ENCODE measurements around the gene RARRES2.
"Not testable (repeated sequence)": the region's sequence is repeated elsewhere in the genome, so short reads cannot be mapped to it uniquely, and the experiment has no call there.

RARRES2 gene

DNA sequence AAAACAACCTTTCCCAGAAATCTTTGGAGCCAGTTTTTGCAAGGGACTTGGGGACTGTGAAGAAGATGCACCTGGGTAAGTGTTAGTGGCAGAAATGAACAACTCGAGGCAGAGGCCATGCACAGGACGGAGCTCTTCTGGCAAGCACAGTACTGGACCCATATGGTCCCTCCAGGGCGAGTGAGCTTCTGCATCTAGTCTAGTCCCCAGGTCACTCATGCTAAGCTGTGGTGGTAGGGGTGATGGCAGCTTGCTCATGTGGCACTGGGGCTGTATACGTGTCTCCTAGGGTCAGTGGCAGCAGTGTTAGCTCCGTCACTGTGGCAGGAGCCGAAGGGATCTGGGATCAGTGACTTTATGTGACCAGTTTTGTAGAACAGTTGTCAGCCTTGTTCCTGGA lies 27.6 kb downstream of the RARRES2 start:
- DNase-seq = no peak

DNA sequence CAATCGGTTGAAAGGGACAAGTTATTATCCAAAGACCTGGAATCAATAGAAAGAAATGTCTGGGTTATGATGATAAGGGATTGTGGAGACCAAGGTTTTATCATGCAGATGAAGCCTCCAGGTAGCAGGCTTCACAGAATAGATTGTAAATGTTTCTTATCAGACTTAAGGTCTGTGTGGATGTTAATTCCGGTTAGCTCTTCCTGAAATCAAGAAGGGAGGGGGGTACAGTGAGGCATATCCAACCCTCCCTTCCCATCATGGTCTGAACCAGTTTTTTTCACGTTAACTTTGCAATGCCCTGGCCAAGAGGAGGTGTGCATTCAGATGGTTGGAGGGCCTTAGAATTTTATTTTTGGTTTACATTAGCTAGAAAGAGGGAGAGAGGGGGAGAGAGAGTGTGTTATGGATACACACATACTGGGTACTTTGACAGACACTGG lies 28.0 kb downstream of the RARRES2 start:
- no peak for DNase-seq

DNA sequence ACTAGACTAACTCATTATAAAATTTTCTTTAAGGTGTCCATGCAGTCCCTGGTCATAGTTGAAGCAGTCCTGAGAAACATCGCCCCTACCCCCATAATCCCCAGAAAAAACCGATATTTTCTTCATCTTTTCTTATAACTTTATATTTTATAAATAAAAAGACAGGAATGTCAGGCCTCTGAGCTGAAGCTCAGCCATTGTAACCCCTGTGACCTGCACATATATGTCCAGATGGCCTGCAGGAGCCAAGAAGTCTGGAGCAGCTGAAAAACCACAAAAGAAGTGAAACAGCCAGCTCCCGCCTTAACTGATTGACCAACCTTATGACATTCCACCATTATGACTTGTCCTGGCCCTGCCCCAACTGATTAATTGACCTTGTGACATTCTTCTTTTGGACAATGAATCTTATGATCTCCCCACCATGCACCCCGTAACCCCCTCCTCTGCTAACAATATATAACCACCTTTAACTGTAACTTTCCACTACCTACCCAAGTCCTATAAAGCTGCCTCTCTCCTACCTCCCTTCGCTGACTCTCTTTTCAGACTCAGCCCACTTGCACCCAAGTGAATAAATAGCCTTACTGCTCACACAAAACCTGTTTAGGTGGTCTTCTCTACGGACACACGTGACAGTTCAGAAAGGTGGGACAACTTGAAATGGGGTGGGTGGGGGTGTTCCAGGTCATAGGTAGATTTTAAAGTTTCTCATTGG lies 28.6 kb downstream of the RARRES2 start:
- not testable (repeated sequence) for DNase-seq

DNA sequence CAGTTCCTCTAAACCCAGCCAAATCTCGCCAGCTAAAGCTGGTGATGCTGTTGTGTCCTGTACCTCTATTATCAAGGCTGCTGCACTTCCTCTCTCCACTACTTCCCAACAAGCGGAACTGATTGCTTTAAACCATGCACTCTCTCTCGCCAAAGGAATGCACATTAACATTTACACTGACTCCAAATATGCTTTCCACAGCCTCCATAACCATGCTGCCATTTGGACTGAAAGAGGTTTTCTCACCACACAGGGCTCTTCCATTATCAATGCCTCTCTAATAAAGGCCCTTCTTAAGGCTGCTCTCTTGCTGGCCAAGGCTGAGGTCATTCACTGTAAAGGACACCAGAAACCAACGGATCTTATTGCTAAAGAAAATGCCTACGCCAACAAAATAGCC lies 29.7 kb downstream of the RARRES2 start:
- no peak for DNase-seq

DNA sequence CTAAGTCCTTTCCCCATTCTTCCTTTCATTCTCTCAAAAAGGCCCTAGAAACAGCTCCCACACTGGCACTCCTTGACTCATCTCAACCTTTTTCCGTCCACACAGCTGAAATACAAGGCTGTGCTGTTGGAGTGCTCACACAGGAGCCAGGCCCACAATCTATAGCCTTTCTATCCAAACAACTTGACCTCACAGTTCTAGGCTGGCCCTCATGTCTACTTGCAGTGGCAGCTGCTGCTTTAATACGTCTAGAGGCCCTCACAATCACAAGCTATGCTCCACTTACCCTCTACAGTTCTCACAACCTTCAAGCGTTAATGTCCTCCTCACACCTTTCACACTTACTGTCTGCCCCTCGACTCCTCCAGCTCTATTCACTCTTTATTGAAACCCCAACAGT lies 30.3 kb downstream of the RARRES2 start:
- DNase-seq = no peak

DNA sequence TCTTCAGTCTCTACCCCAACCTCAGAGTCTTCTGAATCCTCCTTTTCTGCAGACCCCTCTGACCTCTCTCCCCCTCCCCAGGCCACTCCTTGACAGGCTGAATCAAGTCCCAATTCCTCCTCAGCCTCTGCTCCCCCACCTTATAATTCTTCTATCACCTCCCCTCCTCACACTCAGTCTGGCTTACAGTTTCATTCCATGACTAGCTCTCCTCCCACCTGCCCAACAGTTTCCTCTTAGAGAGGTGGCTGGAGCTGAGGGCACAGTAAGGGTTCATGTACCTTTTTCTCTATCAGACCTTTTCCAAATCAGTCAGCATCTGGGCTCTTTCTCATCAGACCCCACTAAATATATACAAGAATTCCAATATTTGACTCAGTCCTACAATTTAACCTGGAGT lies 32.9 kb downstream of the RARRES2 start:
- DNase-seq = no peak

DNA sequence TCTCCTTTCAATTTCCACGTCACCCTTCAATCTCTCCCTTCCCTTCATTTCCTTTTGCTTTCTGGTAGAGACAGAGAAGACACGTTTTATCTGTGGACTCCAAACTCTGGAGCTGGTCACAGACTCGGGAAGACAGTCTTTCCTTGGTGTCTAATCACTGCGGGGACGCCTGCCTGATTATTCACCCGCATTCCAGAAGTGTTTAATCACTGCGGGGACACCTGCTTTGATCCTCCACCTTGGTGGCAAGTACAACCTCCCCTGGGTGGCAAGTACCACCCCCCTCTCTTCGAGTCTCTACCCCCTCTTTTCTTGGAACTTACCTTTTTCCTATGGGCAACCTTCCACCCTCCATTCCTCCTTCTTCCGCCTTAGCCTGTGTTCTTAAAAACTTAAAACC lies 33.5 kb downstream of the RARRES2 start:
- no peak for DNase-seq

DNA sequence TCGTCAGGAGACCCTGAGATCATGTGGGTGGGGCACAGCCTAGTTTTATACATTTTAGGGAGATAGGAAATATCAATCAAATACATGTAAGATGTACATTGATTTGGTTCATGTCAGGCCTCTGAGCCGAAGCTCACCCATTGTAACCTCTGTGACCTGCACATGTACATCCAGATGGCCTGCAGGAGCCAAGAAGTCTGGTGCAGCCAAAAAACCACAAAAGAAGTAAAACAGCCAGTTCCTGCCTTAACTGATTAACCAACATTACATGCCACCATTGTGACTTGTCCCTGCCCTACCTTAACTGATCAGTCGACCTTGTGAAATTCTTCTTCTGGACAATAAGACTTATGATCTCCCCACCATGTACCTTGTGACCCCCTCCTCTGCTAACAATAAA lies 34.3 kb downstream of the RARRES2 start:
- DNase-seq = no peak

DNA sequence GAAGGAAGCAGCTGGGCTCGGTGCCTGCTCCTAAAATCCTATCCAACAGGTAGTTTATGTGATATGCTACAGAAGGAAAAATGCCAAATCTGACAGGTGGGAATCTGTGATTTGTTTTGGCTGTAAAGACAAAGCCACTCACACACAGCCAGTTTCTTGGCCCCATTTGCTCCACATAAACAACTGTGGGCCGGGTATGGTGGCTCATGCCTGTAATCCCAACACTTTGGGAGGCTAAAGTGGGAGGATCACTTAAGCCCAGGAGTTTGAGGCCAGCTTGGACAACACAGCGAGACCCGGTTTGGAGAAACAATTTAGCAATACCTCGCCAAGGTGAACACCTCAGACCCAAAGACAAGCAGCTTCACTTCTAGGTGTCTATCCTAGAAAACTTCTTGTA lies 35.1 kb downstream of the RARRES2 start:
- not testable (repeated sequence) for DNase-seq

DNA sequence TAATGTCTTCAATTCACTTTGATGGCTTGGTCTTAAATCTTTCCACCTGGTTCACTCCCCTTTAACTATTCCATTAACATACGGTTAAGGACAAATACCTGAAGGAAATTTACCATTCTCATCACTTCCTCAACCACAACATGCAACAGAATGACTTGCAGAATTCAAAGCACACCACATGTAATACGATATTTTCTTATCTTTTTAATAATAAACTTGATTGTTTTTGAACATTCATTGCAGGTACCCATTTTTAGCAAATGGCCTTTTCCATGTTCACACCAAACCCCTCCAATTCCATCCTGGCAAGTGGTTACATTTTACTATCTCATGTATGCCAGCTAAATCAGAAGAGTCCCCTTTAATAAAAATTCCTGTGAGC lies 35.5 kb downstream of the RARRES2 start:
- not testable (repeated sequence) for DNase-seq

DNA sequence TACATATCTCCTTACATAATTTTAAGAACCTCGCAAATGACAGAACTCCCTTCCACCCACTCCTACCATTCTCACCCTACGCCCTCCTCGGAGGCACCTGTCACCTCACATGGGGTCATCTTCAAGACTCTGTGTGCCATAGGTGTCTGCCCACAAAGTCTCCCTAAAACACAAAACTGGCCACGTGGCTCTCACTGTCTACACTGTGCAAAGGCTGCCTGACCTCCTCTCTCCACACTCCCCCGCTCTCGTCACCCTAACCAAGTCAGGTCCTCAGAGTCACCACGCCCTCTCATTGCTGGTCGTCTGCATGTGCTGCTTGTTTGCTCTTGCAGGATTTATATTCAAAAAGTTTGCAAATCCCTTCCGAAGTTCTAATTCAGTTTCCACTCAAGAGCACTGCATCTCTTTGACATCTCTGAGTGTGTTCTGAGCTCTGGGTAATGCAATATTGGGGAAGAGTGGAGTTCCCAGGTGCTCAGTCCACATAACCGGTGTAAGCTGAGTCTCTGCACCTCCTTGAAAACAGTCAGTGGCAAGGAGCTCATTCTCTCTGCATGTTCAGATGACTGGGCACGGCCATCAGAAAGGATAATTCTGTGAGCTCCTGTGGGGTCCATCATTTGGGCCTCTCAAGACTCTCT lies 36.0 kb downstream of the RARRES2 start:
- not testable (repeated sequence) for DNase-seq

DNA sequence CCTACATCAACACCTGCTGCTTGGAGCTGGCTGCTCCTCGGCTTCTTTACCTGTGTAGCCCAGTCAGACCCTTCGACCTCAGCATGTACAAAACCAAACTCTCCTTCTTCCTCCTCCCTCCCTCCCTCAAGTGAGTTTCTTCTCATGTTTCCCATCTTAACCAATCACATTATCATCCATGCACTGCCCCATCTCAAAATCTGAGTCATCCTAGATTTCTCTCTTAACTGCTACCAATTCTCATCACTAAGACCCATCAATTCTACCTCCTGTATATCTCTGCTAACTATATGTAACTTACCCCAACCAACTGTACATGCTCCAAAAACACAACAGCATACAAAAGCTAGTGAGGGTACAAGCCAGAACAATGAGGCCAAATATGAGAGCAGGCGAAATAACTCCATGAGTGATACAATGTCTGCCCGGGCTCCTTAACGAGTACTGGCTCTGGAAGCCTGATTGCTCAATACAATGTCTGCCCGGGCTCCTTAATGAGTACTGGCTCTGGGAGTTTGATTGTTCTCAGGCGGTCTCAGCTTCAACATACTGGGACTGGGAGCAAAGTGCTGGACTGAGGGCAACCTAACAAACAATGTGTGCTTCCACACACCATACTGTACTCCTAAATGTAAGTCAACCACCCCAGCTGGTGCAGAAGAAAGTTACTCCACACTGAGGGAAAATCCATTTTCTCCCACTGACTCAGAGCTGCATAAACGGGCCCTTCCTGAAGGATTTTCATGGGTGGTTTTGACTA lies 36.8 kb downstream of the RARRES2 start:
- not testable (repeated sequence) for DNase-seq

DNA sequence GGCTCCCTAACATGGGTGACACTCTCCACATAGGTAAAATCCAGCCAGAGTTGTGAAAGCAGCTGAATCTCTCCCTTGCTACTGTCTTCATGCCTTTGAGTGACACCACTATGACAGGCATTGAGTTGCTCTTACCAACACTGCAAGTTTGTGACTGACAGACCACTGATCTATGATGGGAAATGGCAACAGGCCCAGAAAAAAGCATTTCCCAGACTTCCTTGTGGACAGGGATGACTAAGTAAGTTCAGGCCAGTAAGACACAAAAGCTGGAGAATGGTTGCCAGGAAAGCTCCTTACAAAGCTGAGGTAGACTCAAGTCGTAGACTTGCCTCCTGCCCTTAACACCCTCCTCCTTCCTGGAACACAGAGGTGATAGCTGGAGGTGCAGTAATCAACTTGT lies 38.5 kb downstream of the RARRES2 start:
- not testable (repeated sequence) for DNase-seq

DNA sequence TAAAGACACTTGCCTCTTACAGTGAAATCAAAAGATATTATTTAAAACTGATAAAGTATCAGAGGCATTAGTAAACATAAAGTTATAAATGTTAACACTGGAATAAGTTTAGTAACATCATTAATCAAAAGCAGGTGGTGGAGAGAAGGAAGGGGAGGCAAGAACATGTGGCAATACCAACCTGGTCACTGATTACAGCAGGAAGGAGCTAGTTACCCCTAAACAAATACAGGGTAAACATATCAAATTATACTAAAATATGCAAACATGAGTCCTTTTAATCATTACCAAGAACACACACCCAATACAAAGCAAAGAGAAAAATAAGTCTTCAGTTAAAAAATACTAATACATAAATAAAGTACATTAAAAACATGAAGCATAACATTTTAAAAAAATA lies 43.5 kb downstream of the RARRES2 start:
- DNase-seq = not testable (repeated sequence)

DNA sequence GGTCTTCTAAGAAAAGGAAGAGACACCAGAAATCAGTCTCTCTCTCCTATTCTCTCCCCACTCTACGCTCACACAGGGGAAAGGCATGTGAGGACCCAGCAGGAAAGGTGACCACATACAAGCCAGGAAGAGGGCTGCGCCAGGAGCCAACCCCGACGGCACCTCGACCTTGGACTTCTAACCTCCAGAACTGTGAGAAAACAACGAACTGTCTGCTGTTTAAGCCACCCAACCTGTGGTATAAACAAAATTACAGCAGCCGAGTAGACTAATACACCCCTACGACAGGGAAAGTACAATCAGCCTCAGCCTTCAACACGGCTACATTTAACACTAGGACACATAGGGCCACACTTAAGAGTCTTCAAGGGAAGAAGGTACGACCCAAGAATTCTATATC lies 44.6 kb downstream of the RARRES2 start:
- not testable (repeated sequence) for DNase-seq

DNA sequence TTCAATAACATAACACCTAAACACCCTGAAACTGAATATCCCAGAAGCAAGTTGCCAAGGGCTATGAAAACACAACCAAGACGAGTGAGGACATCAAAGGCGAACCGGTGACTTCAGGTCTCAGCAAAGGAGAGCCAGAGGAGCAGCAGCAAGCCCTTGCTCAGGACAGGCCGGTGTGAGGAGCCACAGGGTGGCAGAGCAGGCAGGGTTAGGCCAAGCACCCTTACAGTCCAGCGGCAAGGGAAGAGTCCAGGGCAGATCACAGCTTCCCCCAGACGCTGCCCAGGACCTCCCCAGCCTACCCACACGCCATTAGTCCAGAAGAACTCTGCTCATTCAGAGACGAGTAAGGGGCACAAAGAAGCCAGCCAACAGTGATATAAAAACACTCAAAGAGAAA lies 45.8 kb downstream of the RARRES2 start:
- not testable (repeated sequence) for DNase-seq

DNA sequence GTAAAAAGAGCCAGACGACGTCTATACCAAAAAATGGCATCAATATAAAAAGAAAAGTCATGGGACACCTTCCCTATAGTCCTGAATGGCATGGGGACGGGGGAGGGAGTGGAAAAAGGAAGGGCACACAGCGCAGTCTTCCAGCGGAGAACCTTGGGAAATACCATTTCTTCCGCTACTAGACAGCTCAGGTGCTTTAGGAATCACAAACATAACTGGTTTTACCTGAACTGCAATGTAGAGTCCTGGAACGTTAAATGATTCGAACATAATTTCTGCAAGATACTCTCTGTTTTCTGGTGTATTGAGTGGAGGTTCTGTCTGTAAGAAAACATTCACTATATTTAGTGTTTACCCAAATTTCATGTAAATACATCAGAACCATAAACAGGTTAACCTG lies 46.4 kb downstream of the RARRES2 start:
- DNase-seq = not testable (repeated sequence)

DNA sequence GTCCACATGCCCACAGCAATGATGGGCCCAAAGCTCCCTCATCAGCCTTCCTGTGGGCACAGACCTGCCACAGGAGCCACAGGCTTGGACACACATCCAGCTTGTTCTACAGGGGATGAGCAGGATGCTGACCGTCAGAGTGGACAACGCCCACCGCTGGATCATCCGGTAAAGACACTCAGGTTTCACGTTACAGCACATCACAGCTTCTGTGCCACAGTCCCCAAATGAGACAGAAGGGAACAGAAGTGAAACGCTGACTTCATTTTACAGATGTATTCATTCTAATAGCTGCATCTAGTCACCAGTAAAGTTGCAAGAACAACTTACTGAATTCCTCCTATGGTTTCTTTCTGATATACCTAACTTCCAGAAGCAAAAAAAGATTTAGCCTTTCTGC lies 51.1 kb downstream of the RARRES2 start:
- not testable (repeated sequence) for DNase-seq

DNA sequence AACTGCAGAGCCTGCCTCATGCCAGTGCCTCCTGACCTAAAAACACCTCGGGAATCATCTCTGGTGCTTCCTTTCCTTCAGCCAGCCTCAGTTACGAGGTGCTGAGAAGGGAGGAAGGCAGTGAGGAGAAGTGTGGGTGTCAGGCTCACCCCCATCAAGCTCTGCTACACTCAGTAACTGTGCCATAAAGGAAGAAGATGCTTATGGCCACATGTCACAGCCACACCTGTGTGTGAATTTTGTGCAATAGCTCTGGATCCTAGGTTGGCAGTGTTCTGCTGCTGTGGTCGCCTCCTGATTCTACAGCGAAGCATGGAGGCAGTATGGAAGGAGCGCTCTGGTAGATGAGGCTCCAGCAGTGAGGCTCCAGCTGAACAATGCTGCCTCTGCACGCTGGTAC lies 52.6 kb downstream of the RARRES2 start:
- DNase-seq = not testable (repeated sequence)

Data from COR-L47 (cell line).